ENCODE measurements around the gene NXPH1. TPM values are rescaled to one million over a fixed set of nuclear protein-coding genes. Genes with fewer than 3 reads are reported as not detected.

The NXPH1 gene
- total RNA-seq, 1 experiment from 2014 or later = not detected

GRCh38 chr7:8739837-8740236, 306.4 kb downstream of the NXPH1 start:
- TF ChIP-seq, protein P1, sequence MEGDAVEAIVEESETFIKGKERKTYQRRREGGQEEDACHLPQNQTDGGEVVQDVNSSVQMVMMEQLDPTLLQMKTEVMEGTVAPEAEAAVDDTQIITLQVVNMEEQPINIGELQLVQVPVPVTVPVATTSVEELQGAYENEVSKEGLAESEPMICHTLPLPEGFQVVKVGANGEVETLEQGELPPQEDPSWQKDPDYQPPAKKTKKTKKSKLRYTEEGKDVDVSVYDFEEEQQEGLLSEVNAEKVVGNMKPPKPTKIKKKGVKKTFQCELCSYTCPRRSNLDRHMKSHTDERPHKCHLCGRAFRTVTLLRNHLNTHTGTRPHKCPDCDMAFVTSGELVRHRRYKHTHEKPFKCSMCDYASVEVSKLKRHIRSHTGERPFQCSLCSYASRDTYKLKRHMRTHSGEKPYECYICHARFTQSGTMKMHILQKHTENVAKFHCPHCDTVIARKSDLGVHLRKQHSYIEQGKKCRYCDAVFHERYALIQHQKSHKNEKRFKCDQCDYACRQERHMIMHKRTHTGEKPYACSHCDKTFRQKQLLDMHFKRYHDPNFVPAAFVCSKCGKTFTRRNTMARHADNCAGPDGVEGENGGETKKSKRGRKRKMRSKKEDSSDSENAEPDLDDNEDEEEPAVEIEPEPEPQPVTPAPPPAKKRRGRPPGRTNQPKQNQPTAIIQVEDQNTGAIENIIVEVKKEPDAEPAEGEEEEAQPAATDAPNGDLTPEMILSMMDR (conservative IDR thresholded peaks at IDR 0.05; ENCODE audit: low read depth, low read length) = no peak
- no peak for TF ChIP-seq EZH2 (IDR thresholded peaks at IDR 0.05; ENCODE audit: borderline replicate concordance, low read depth, low read length, poor library complexity, severe bottlenecking)
- Histone ChIP-seq H3K36me3 (ENCODE audit: insufficient read depth, low read length, poor library complexity, severe bottlenecking) (no peaks in the 10 kb centered on the region), H3K27ac (ENCODE audit: low read depth, low read length, poor library complexity, severe bottlenecking) (no peak overlapping the region), H3K27me3 (replicated peaks; ENCODE audit: insufficient read depth, low read depth, low read length, poor library complexity) (no peaks in the 10 kb centered on the region), H3K4me1 (ENCODE audit: insufficient read depth, low read length, poor library complexity, severe bottlenecking) (no peaks in the 10 kb centered on the region), H3K9me3 (ENCODE audit: low read depth, low read length, poor library complexity, severe bottlenecking) (no peaks in the 10 kb centered on the region), H3K4me3 (ENCODE audit: low read depth, low read length, poor library complexity, severe bottlenecking) (no peak overlapping the region)
- DNase-seq (ENCODE audit: low spot score) = no peak
- POLR2A ChIA-PET (ENCODE audit: low non-redundant PET) = no interaction called here
- intact Hi-C loops (cut with micrococcal nuclease; ENCODE audit: unreplicated experiment) = no loop called here
- no TSS peak for BruUV-seq (replicated peaks)
- CTCF ChIA-PET = no interaction called here

GRCh38 chr7:8742837-8743236, 309.4 kb downstream of the NXPH1 start:
- ChIA-PET CTCF (no interaction called here), POLR2A (ENCODE audit: low non-redundant PET) (no interaction called here)
- no peaks in the 10 kb centered on the region for H3K4me1 ChIP-seq (ENCODE audit: insufficient read depth, low read length, poor library complexity, severe bottlenecking)
- BruUV-seq (replicated peaks) = no TSS peak
- H3K27me3 ChIP-seq (replicated peaks; ENCODE audit: insufficient read depth, low read depth, low read length, poor library complexity) = peaks cover 19% of the 10 kb centered on the region
- no peaks in the 10 kb centered on the region for H3K9me3 ChIP-seq (ENCODE audit: low read depth, low read length, poor library complexity, severe bottlenecking)
- TF ChIP-seq, protein P1 (conservative IDR thresholded peaks at IDR 0.05; ENCODE audit: low read depth, low read length) = no peak
- no peak for TF ChIP-seq EZH2 (IDR thresholded peaks at IDR 0.05; ENCODE audit: borderline replicate concordance, low read depth, low read length, poor library complexity, severe bottlenecking)
- intact Hi-C loops (cut with micrococcal nuclease; ENCODE audit: unreplicated experiment) = no loop called here
- H3K4me3 ChIP-seq (ENCODE audit: low read depth, low read length, poor library complexity, severe bottlenecking) = no peak overlapping the region
- DNase-seq (ENCODE audit: low spot score) = no peak
- no peaks in the 10 kb centered on the region for H3K36me3 ChIP-seq (ENCODE audit: insufficient read depth, low read length, poor library complexity, severe bottlenecking)
- H3K27ac ChIP-seq (ENCODE audit: low read depth, low read length, poor library complexity, severe bottlenecking) = no peak overlapping the region

- Histone ChIP-seq H3K4me3 (ENCODE audit: low read depth, low read length, poor library complexity, severe bottlenecking) (no peak overlapping the region), H3K9me3 (ENCODE audit: low read depth, low read length, poor library complexity, severe bottlenecking) (no peaks in the 10 kb centered on the region), H3K27ac (ENCODE audit: low read depth, low read length, poor library complexity, severe bottlenecking) (no peak overlapping the region), H3K27me3 (replicated peaks; ENCODE audit: insufficient read depth, low read depth, low read length, poor library complexity) (peaks cover 45% of the 10 kb centered on the region), H3K4me1 (ENCODE audit: insufficient read depth, low read length, poor library complexity, severe bottlenecking) (no peaks in the 10 kb centered on the region), H3K36me3 (ENCODE audit: insufficient read depth, low read length, poor library complexity, severe bottlenecking) (no peaks in the 10 kb centered on the region)
- no peak for TF ChIP-seq EZH2 (IDR thresholded peaks at IDR 0.05; ENCODE audit: borderline replicate concordance, low read depth, low read length, poor library complexity, severe bottlenecking)
- TF ChIP-seq, protein P1 (conservative IDR thresholded peaks at IDR 0.05; ENCODE audit: low read depth, low read length) = no peak
- intact Hi-C loops (cut with micrococcal nuclease; ENCODE audit: unreplicated experiment) = no loop called here
- no peak for DNase-seq (ENCODE audit: low spot score)
- ChIA-PET POLR2A (ENCODE audit: low non-redundant PET) (no interaction called here), CTCF (no interaction called here)
- no TSS peak for BruUV-seq (replicated peaks)
These were observed 313.9 kb downstream of the NXPH1 start for GRCh38 chr7:8747338-8747737.

Data from A673 (cell line).